ENCODE data around the gene RBM25. TPM values are rescaled to one million over a fixed set of nuclear protein-coding genes. Genes with fewer than 3 reads are reported as not detected.

The RBM25 gene
- total and polyA plus RNA-seq, 2 experiments from 2014 or later = 17.7 to 52.9 TPM

- H3K9me3 ChIP-seq (ENCODE audit: low read depth) = no peaks in the 10 kb centered on the region
- H3K79me2 ChIP-seq (ENCODE audit: insufficient read depth) = peaks cover 12% of the 10 kb centered on the region; the same call in 1 of the 2 replicates
- TF ChIP-seq EZH2 (IDR thresholded peaks at IDR 0.05; ENCODE audit: insufficient read depth, poor library complexity, severe bottlenecking) (no peak), EZH2phosphoT487 (IDR thresholded peaks at IDR 0.05; ENCODE audit: insufficient read depth, low read depth) (no peak)
- no peaks in the 10 kb centered on the region for H3K4me1 ChIP-seq (ENCODE audit: insufficient read depth)
- no peaks in the 10 kb centered on the region for H3K27me3 ChIP-seq (replicated peaks; ENCODE audit: insufficient read depth)
- no peaks in the 10 kb centered on the region for H3K9me2 ChIP-seq (ENCODE audit: insufficient read depth)
- in situ Hi-C loops (cut with MboI) = no loop called here
- no peak overlapping the region for H3K4me2 ChIP-seq (ENCODE audit: unreplicated experiment)
- H4K20me1 ChIP-seq (ENCODE audit: insufficient read depth) = no peaks in the 10 kb centered on the region
- H3K27ac ChIP-seq = no peak overlapping the region
- no peak overlapping the region for H2AFZ ChIP-seq
- peaks cover 48% of the 10 kb centered on the region for H3K36me3 ChIP-seq (ENCODE audit: low read depth)
- H3F3A ChIP-seq (ENCODE audit: insufficient read depth) = peaks cover 5% of the 10 kb centered on the region; the same call in 1 of the 2 replicates
- WGBS, 2 experiments (ENCODE audit: low coverage in 1 of 2, low lambda C conversion rate in 2 of 2, missing lambda C conversion rate in 2 of 2) = 95 to 98% methylated on average over 6 of the region's 6 CpGs
- H3K9ac ChIP-seq = no peak overlapping the region
- H3K4me3 ChIP-seq = no peak overlapping the region
- DNase-seq = no peak
These were observed 66.0 kb downstream of the RBM25 start for GRCh38 chr14:73124180-73124894.

- peaks cover 39% of the 10 kb centered on the region for H3K36me3 ChIP-seq (ENCODE audit: low read depth)
- peaks cover 5% of the 10 kb centered on the region; the same call in 1 of the 2 replicates for H3F3A ChIP-seq (ENCODE audit: insufficient read depth)
These were observed 66.8 kb downstream of the RBM25 start for GRCh38 chr14:73125169-73125588.

DNA sequence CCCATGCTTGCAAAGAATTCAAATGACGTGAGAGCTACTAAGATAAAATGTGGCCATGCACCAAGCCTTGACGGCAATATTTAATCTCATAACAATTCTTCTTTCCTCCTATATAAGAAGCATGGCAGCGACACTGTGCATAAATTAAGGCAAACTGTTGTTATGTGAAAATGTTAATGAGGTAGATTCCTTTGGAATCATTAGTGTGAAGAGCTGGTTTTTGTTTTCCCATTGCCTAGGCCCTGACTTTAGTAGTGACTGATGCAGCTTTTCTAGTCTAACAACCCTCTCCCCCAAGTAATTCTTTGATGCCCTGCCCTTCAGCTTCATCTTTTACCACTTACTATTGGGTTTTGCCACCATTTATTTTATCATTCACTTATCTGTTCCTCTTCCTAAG lies 67.4 kb downstream of the RBM25 start:
- in situ Hi-C loops (cut with MboI) = no loop called here
- TF ChIP-seq EZH2phosphoT487 (IDR thresholded peaks at IDR 0.05; ENCODE audit: insufficient read depth, low read depth) = no peak
- no peak for TF ChIP-seq EZH2 (IDR thresholded peaks at IDR 0.05; ENCODE audit: insufficient read depth, poor library complexity, severe bottlenecking)
- Histone ChIP-seq H3K9me3 (ENCODE audit: low read depth) (no peaks in the 10 kb centered on the region), H3K4me3 (no peak overlapping the region), H3K27ac (no peak overlapping the region), H3K4me2 (ENCODE audit: unreplicated experiment) (no peak overlapping the region), H3K36me3 (ENCODE audit: low read depth) (peaks cover 34% of the 10 kb centered on the region), H3K9ac (no peak overlapping the region), H3K4me1 (ENCODE audit: insufficient read depth) (no peaks in the 10 kb centered on the region), H2AFZ (no peak overlapping the region), H3K79me2 (ENCODE audit: insufficient read depth) (peaks cover 3% of the 10 kb centered on the region; the same call in 1 of the 2 replicates), H3K27me3 (replicated peaks; ENCODE audit: insufficient read depth) (no peaks in the 10 kb centered on the region), H3F3A (ENCODE audit: insufficient read depth) (peaks cover 5% of the 10 kb centered on the region; the same call in 1 of the 2 replicates), H4K20me1 (ENCODE audit: insufficient read depth) (no peaks in the 10 kb centered on the region), H3K9me2 (ENCODE audit: insufficient read depth) (no peaks in the 10 kb centered on the region)
- WGBS, 2 experiments (ENCODE audit: low coverage in 1 of 2, low lambda C conversion rate in 2 of 2, missing lambda C conversion rate in 2 of 2) = 87 to 89% methylated on average over 3 of the region's 3 CpGs
- no peak for DNase-seq

More at GRCh38 chr14:73125169-73125588, 66.8 kb downstream of the RBM25 start:
- WGBS, 2 experiments (ENCODE audit: low coverage in 1 of 2, low lambda C conversion rate in 2 of 2, missing lambda C conversion rate in 2 of 2) = 59 to 60% methylated on average over 5 of the region's 5 CpGs
- no peak for DNase-seq
- H4K20me1 ChIP-seq (ENCODE audit: insufficient read depth) = no peaks in the 10 kb centered on the region
- no peak overlapping the region for H3K4me3 ChIP-seq
- in situ Hi-C loops (cut with MboI) = no loop called here
- no peaks in the 10 kb centered on the region for H3K4me1 ChIP-seq (ENCODE audit: insufficient read depth)
- H3K9ac ChIP-seq = no peak overlapping the region
- no peaks in the 10 kb centered on the region for H3K9me3 ChIP-seq (ENCODE audit: low read depth)
- TF ChIP-seq EZH2phosphoT487 (IDR thresholded peaks at IDR 0.05; ENCODE audit: insufficient read depth, low read depth) (no peak), EZH2 (IDR thresholded peaks at IDR 0.05; ENCODE audit: insufficient read depth, poor library complexity, severe bottlenecking) (no peak)
- peaks cover 9% of the 10 kb centered on the region; the same call in 1 of the 2 replicates for H3K79me2 ChIP-seq (ENCODE audit: insufficient read depth)
- no peak overlapping the region for H3K27ac ChIP-seq
- H2AFZ ChIP-seq = no peak overlapping the region
- H3K4me2 ChIP-seq (ENCODE audit: unreplicated experiment) = no peak overlapping the region
- H3K27me3 ChIP-seq (replicated peaks; ENCODE audit: insufficient read depth) = no peaks in the 10 kb centered on the region
- H3K9me2 ChIP-seq (ENCODE audit: insufficient read depth) = no peaks in the 10 kb centered on the region

- 96 to 97% methylated on average over 3 of the region's 3 CpGs for WGBS, 2 experiments (ENCODE audit: low coverage in 1 of 2, low lambda C conversion rate in 2 of 2, missing lambda C conversion rate in 2 of 2)
- H3K9me2 ChIP-seq (ENCODE audit: insufficient read depth) = no peaks in the 10 kb centered on the region
These were observed 75.5 kb downstream of the RBM25 start for GRCh38 chr14:73133795-73134194.

More at GRCh38 chr14:73133795-73134194, 75.5 kb downstream of the RBM25 start:
- Histone ChIP-seq H3K27me3 (replicated peaks; ENCODE audit: insufficient read depth) (no peaks in the 10 kb centered on the region), H3K36me3 (ENCODE audit: low read depth) (no peaks in the 10 kb centered on the region), H3K4me1 (ENCODE audit: insufficient read depth) (peaks cover 8% of the 10 kb centered on the region), H3F3A (ENCODE audit: insufficient read depth) (peaks cover 20% of the 10 kb centered on the region), H3K79me2 (ENCODE audit: insufficient read depth) (peaks cover 20% of the 10 kb centered on the region), H3K4me3 (no peak overlapping the region), H3K9ac (no peak overlapping the region), H4K20me1 (ENCODE audit: insufficient read depth) (no peaks in the 10 kb centered on the region), H3K9me3 (ENCODE audit: low read depth) (no peaks in the 10 kb centered on the region), H3K4me2 (ENCODE audit: unreplicated experiment) (no peak overlapping the region), H2AFZ (no peak overlapping the region), H3K27ac (no peak overlapping the region)
- TF ChIP-seq EZH2 (IDR thresholded peaks at IDR 0.05; ENCODE audit: insufficient read depth, poor library complexity, severe bottlenecking) = no peak
- no peak for TF ChIP-seq EZH2phosphoT487 (IDR thresholded peaks at IDR 0.05; ENCODE audit: insufficient read depth, low read depth)
- DNase-seq = no peak
- in situ Hi-C loops (cut with MboI) = no loop called here

Data from GM23248 (cell line).